Stimulated activated naive B cell treated with anti-CD40 and anti-IgM and Interleukin-4, amounts not matched to agents 10 μg/mL and 1 μg/mL and 100 μg/mL, for 72 hours (primary cell): ENCODE measurements around the gene OAS3.
A peak's percentile ranks its signal among the peaks of the same experiment; 100 is the strongest.
"Not testable (repeated sequence)": the region's sequence is repeated elsewhere in the genome, so short reads cannot be mapped to it uniquely, and the experiment has no call there.

Source experiments
- ATAC-seq, 2 donors: fragments of 150-1000 bp; cut with Tn5 transposase; replicated peaks; 2 replicates each; pipeline ENCODE4 v1.10.0; 2021; ENCODE audit warnings: moderate library complexity in 1 of 2
- DNase-seq: peaks from one replicate; pipeline ENCODE4 v3.0.0; 2021
- H3K27ac Mint-ChIP-seq: one replicate; pipeline ENCODE4 v1.8.0; 2022; ENCODE audit warnings: mild to moderate bottlenecking, mixed read lengths
- H3K27me3 Mint-ChIP-seq, 2 donors: one replicate each; pipeline ENCODE4 v1.8.0; 2022; ENCODE audit warnings: mixed read lengths in 2 of 2
- H3K36me3 Mint-ChIP-seq, 2 donors: one replicate each; pipeline ENCODE4 v1.8.0; 2022; ENCODE audit warnings: mixed read lengths in 2 of 2, mild to moderate bottlenecking in 1 of 2
- H3K4me1 Mint-ChIP-seq, 2 donors: one replicate each; pipeline ENCODE4 v1.8.0; 2022; ENCODE audit warnings: mixed read lengths in 2 of 2, mild to moderate bottlenecking in 1 of 2
- H3K4me3 Mint-ChIP-seq, 2 donors: one replicate each; pipeline ENCODE4 v1.8.0; 2022; ENCODE audit warnings: mild to moderate bottlenecking in 2 of 2, mixed read lengths in 2 of 2, moderate library complexity in 1 of 2
- H3K9me3 Mint-ChIP-seq, 2 donors: one replicate each; pipeline ENCODE4 v1.8.0; 2022; ENCODE audit warnings: mixed read lengths in 2 of 2, mild to moderate bottlenecking in 1 of 2

Gene OAS3

DNA sequence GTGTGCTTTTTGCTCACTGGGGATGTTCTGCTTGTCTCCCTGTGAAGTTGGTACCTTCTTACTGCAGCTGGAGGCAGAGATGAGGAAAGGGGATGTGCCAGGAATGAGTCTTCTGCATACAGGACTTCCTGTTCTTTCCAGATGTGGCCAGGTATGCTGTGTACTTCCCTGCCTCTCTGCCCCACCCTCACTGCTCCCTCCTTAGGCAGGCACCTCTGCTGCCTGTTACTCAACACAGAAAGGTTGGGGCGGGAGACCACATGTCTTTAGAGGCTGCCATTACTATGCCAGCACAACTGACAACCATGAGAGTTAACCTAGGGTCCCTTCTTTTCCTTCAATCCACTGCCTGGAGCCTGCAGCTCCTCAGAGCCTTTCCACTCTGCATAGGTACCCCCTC, 2.0 kb upstream of the OAS3 start:
- no peak for ATAC-seq
- Mint-ChIP-seq H3K27ac (no peak overlapping the region), H3K27me3 (no peaks in the 10 kb centered on the region), H3K36me3 (peaks cover 0 to 2% of the 10 kb centered on the region in 2 donors), H3K9me3 (peaks cover 0 to 3% of the 10 kb centered on the region in 2 donors), H3K4me1 (peaks cover 19 to 34% of the 10 kb centered on the region in 2 donors), H3K4me3 (no peak overlapping the region)
- no peak for DNase-seq

DNA sequence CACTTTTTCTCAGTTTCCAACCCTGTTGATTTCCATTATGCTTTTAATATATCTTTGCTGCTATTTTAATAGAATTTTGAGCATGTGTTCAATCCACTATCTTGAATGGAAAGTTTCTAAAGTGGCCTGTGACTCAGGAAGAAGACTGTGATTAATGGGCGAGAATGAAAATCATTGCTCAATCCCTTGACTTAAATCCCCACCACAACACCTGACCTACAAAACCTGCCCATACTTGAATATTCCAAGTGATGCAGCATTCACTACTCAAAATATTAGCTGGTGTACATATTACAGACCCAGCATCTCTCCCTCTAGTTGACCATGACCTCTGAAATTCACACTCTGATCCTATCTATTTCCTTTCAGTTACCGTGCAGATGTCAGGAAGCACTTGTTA, 1.3 kb upstream of the OAS3 start:
- H3K4me1 Mint-ChIP-seq = peaks cover 19 to 34% of the 10 kb centered on the region in 2 donors
- no peak for ATAC-seq
- peaks cover 0 to 2% of the 10 kb centered on the region in 2 donors for H3K36me3 Mint-ChIP-seq
- peak overlapping the region in 1 of 2 donors; percentile 7 for H3K4me3 Mint-ChIP-seq
- DNase-seq = no peak
- H3K9me3 Mint-ChIP-seq = peaks cover 0 to 3% of the 10 kb centered on the region in 2 donors
- H3K27ac Mint-ChIP-seq = peak overlapping the region; percentile 32
- no peaks in the 10 kb centered on the region for H3K27me3 Mint-ChIP-seq

DNA sequence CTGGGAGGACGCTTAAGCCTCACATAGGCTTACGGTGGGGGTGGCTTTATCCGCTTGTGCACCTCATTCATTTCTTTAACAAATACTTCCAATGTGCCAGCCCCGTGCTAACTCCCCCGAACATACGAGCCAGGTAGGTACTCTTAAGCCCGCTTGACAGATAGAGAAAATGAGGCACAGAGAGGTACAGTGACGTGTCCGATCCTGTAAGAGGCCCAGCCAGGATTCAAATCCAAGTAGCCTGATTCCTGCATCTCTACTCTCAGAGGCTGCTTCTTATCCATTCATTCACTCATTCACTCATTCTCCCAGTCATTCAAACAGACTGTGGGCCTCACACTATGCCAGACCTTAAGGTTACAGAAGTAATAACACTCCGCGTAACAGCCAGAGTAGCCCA, 477 bp downstream of the OAS3 start:
- Mint-ChIP-seq H3K4me1 (peaks cover 19 to 34% of the 10 kb centered on the region in 2 donors), H3K27ac (peak overlapping the region; percentile 38), H3K9me3 (peaks cover 0 to 3% of the 10 kb centered on the region in 2 donors), H3K36me3 (no peaks in the 10 kb centered on the region), H3K27me3 (no peaks in the 10 kb centered on the region), H3K4me3 (peak overlapping the region; percentile 80 to 96)
- ATAC-seq (peak in 1 of 2 donors; percentile 5), DNase-seq (no peak)

DNA sequence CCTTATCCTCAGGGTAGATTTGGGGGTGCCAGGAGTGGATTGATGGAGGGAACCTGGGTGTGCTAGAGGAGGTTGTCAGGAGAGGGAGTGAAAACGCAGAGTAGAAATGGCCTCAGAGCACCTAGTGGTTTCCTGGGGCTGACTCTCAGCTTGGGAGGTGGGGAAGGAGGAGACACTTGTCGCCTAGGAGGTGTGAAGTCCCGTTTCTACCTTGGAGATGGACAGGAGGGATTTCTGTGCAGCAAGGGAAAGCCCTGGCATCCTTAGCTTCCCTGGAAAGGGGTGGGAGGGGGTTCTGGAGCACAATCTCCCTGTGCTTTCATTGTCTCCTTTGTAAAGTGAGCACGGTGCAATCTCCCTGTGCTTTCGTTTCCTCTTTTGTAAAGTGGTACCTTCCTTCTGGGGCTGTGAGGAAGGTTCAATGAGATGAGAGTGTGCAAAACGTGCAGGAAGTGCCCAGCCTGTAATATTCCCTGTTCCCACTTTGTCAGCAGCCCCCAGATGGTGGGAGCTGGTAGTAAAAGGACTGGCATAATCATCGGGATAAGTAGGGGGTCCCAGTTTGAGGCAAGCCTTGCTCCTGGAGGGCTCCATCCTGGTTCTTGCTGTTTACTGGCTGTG, 1.6 kb downstream of the OAS3 start:
- H3K9me3 Mint-ChIP-seq = peaks cover 0 to 3% of the 10 kb centered on the region in 2 donors
- ATAC-seq (peak; percentile 74 to 75), DNase-seq (peak; percentile 18)
- peak overlapping the region; percentile 73 to 79 for H3K4me3 Mint-ChIP-seq
- H3K36me3 Mint-ChIP-seq = peaks cover 8 to 9% of the 10 kb centered on the region in 2 donors
- H3K4me1 Mint-ChIP-seq = peaks cover 19 to 34% of the 10 kb centered on the region in 2 donors
- H3K27me3 Mint-ChIP-seq = no peaks in the 10 kb centered on the region
- H3K27ac Mint-ChIP-seq = peak overlapping the region; percentile 27

DNA sequence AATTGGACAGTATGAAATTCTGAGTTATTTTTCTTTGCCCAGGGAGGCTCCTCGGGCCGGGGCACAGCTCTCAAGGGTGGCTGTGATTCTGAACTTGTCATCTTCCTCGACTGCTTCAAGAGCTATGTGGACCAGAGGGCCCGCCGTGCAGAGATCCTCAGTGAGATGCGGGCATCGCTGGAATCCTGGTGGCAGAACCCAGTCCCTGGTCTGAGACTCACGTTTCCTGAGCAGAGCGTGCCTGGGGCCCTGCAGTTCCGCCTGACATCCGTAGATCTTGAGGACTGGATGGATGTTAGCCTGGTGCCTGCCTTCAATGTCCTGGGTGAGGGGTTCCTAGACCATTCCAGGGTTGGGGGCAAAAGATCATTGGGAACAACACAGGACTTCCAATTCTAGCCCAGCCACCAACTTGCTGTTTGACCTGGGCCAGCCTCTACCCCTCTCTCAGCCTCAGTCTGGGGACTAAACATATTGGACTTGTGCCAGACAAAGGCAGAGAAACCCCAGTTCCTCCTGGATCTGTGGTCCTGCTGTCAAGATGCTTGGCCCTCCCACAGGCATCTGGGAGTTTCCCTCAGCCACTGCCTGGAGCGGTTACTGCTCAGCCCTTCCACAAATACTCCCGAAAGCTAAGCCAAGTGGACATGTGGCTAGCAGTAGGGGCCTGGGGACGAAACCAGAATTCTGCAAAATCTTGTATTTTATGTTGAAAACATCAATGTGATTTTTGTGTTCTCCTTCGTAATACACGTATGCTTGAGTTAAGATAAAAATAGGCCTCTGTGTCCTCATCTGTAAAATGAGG, 3.5 kb downstream of the OAS3 start:
- Mint-ChIP-seq H3K4me3 (no peak overlapping the region), H3K4me1 (peaks cover 19 to 34% of the 10 kb centered on the region in 2 donors), H3K36me3 (peaks cover 13 to 21% of the 10 kb centered on the region in 2 donors), H3K27me3 (no peaks in the 10 kb centered on the region), H3K9me3 (no peaks in the 10 kb centered on the region), H3K27ac (no peak overlapping the region)
- no peak for DNase-seq
- ATAC-seq = no peak

DNA sequence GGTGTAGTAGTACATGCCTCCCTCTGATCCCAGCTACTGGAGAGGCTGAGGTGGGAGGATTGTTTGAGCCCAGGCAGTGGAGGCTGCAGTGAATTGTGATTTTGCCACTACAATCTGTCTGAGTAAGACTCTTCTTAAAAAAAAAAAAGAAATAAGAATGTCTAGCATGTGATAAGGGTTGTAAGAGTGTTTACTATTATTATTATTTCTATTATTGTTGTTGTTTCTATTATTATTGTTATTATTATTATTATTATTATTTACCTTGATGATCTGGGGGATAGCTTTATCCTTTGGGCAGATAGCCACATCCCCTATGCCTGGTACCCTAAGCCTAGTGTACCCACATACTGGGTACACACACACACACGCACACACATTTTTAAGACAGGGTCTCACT, 4.3 kb downstream of the OAS3 start:
- H3K9me3 Mint-ChIP-seq = no peaks in the 10 kb centered on the region
- peaks cover 19 to 29% of the 10 kb centered on the region in 2 donors for H3K36me3 Mint-ChIP-seq

DNA sequence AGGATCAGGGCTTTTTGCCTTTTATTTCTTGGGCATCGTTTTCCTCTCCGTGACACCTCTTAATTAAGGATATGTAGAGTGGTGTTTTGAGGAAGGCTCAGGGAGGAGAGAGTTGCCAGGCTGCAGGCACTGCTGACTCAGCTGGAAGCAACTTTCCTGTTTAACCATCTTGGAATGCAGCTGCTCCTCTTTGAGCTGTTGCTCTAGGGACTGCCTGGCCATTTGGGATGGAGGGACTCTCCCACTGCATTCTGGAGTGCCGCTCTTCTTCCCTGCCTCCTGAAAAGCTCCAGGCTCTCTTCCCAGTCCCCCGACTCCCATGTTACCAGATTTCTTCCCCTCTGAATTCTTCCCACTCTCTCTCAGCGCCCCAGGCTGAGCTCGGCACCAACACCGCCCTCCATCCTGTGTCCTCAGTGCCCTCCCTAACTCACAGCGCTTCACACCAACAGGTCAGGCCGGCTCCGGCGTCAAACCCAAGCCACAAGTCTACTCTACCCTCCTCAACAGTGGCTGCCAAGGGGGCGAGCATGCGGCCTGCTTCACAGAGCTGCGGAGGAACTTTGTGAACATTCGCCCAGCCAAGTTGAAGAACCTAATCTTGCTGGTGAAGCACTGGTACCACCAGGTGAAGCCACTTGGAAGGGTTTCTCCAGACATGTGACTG, 5.9 kb downstream of the OAS3 start:
- Mint-ChIP-seq H3K4me1 (peaks cover 10 to 13% of the 10 kb centered on the region in 2 donors), H3K27me3 (no peaks in the 10 kb centered on the region), H3K27ac (no peak overlapping the region), H3K36me3 (peaks cover 21 to 42% of the 10 kb centered on the region in 2 donors), H3K4me3 (no peak overlapping the region), H3K9me3 (no peaks in the 10 kb centered on the region)
- DNase-seq (no peak), ATAC-seq (no peak)

More for the DNA sequence above, 4.3 kb downstream of the OAS3 start:
- H3K4me3 Mint-ChIP-seq = no peak overlapping the region
- DNase-seq (no peak), ATAC-seq (no peak)
- no peak overlapping the region for H3K27ac Mint-ChIP-seq
- H3K4me1 Mint-ChIP-seq = peaks cover 16 to 28% of the 10 kb centered on the region in 2 donors
- H3K27me3 Mint-ChIP-seq = no peaks in the 10 kb centered on the region

DNA sequence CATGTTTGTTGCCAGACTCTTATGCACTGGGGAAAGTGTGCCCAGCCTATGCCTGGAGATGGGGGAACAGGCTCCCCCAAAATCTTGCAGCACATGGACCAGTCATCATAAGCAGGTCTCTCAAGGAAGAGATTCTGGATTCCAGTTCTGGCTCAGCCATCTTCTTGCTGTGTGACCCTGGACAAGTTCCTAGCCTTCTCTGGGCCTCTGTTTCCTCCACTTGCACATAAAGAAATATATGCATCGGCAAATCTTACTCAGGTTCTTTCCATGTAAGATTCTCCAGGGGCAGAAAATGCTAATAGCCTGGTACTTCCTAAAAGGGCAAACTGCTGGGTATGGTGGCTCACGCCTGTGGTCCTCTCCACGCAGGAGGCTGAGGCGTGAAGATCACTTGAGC, 7.2 kb downstream of the OAS3 start:
- H3K9me3 Mint-ChIP-seq = no peaks in the 10 kb centered on the region
- ATAC-seq = no peak
- H3K27ac Mint-ChIP-seq = no peak overlapping the region
- DNase-seq = no peak
- no peak overlapping the region for H3K4me3 Mint-ChIP-seq
- H3K36me3 Mint-ChIP-seq = peaks cover 21 to 51% of the 10 kb centered on the region in 2 donors
- H3K4me1 Mint-ChIP-seq = no peaks in the 10 kb centered on the region
- H3K27me3 Mint-ChIP-seq = no peaks in the 10 kb centered on the region

DNA sequence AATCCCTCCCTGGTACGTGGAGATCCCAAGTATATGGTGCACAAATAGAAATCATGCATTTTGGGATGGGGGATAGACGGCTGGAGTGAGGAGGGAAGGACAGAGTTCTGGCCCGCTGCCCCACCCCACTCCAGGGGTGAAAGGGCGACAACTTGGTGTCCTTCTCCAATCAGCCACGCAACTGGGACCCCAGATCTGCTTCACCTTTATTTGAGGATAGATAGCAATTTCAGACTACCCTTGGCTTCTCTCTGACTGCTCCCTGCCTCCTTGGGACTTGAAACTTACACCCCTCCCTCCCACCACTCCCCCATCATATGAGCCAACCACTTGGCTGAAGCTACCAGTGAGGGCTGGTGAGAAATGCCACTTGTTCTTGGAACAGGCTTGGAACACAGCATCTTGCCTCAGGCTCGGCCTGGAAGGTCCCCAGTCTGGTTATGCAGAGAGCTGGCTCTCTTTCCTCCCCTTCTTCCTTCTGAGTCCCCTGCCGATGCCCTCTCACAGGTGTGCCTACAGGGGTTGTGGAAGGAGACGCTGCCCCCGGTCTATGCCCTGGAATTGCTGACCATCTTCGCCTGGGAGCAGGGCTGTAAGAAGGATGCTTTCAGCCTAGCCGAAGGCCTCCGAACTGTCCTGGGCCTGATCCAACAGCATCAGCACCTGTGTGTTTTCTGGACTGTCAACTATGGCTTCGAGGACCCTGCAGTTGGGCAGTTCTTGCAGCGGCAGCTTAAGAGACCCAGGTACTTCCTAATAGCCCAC, 8.1 kb downstream of the OAS3 start:
- ATAC-seq = no peak

DNA sequence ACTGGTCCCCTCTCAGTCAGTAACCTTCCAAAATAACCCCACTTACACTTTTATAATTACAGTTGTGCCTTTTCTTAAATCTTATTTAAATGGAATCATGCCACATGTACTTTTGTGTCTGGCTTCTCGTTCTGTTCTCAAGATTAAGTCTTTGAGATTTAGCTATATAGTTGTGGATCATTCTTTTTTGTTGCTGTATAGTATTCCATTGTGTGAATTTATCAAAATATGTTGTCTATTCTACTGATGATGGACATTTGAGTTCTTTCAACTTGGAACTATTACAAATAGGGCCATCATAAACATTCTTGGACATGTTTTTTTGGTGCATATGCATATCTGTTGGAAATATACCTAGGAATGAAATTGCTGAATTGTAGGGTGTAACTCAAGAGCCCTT, 9.0 kb downstream of the OAS3 start:
- peaks cover 24 to 59% of the 10 kb centered on the region in 2 donors for H3K36me3 Mint-ChIP-seq
- peaks cover 0 to 2% of the 10 kb centered on the region in 2 donors for H3K9me3 Mint-ChIP-seq
- H3K27ac Mint-ChIP-seq = no peak overlapping the region
- no peaks in the 10 kb centered on the region for H3K4me1 Mint-ChIP-seq
- no peaks in the 10 kb centered on the region for H3K27me3 Mint-ChIP-seq
- ATAC-seq (no peak), DNase-seq (no peak)
- no peak overlapping the region for H3K4me3 Mint-ChIP-seq

More for the DNA sequence above, 8.1 kb downstream of the OAS3 start:
- no peak for DNase-seq
- no peaks in the 10 kb centered on the region for H3K4me1 Mint-ChIP-seq
- H3K36me3 Mint-ChIP-seq = peaks cover 23 to 53% of the 10 kb centered on the region in 2 donors
- no peak overlapping the region for H3K4me3 Mint-ChIP-seq
- no peaks in the 10 kb centered on the region for H3K27me3 Mint-ChIP-seq
- H3K27ac Mint-ChIP-seq = no peak overlapping the region
- H3K9me3 Mint-ChIP-seq = no peaks in the 10 kb centered on the region

DNA sequence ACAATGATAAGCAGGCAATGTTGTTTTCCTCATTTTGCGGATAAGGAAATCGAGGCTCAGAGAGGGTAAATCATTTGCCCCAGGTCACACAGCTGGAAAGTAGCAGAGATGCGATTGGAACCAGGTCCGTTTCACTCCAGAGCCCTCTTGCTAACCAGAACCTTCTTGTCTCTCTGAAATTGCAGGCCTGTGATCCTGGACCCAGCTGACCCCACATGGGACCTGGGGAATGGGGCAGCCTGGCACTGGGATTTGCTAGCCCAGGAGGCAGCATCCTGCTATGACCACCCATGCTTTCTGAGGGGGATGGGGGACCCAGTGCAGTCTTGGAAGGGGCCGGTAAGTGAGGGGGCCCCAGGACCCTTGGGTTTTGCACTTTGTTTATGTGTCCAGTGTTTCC, 9.5 kb downstream of the OAS3 start:
- H3K36me3 Mint-ChIP-seq = peaks cover 28 to 63% of the 10 kb centered on the region in 2 donors

DNA sequence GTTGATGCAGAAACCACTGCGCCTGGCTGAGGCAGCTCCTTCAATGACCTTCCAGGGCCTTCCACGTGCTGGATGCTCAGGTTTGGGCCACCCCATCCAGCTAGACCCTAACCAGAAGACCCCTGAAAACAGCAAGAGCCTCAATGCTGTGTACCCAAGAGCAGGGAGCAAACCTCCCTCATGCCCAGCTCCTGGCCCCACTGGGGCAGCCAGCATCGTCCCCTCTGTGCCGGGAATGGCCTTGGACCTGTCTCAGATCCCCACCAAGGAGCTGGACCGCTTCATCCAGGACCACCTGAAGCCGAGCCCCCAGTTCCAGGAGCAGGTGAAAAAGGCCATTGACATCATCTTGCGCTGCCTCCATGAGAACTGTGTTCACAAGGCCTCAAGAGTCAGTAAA, 10.5 kb downstream of the OAS3 start:
- Mint-ChIP-seq H3K9me3 (peaks cover 4 to 7% of the 10 kb centered on the region in 2 donors), H3K4me1 (no peaks in the 10 kb centered on the region), H3K4me3 (no peak overlapping the region), H3K36me3 (peaks cover 30 to 68% of the 10 kb centered on the region in 2 donors), H3K27me3 (no peaks in the 10 kb centered on the region), H3K27ac (no peak overlapping the region)
- ATAC-seq (no peak), DNase-seq (no peak)

More for the DNA sequence above, 9.5 kb downstream of the OAS3 start:
- Mint-ChIP-seq H3K27me3 (no peaks in the 10 kb centered on the region), H3K4me1 (no peaks in the 10 kb centered on the region), H3K9me3 (peaks cover 3 to 6% of the 10 kb centered on the region in 2 donors), H3K27ac (no peak overlapping the region), H3K4me3 (no peak overlapping the region)
- no peak for ATAC-seq
- DNase-seq = no peak

DNA sequence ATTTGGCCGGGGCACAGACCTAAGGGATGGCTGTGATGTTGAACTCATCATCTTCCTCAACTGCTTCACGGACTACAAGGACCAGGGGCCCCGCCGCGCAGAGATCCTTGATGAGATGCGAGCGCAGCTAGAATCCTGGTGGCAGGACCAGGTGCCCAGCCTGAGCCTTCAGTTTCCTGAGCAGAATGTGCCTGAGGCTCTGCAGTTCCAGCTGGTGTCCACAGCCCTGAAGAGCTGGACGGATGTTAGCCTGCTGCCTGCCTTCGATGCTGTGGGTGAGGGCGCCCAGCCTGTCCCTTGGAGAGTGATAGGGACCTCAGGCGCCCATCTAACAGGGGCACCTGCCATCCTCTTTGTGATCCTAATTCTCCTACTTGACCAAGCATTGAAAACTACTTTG, 12.4 kb downstream of the OAS3 start:
- DNase-seq = no peak
- H3K27me3 Mint-ChIP-seq = no peaks in the 10 kb centered on the region
- H3K9me3 Mint-ChIP-seq = peaks cover 4 to 7% of the 10 kb centered on the region in 2 donors
- ATAC-seq = no peak
- no peak overlapping the region for H3K27ac Mint-ChIP-seq
- H3K4me1 Mint-ChIP-seq = no peaks in the 10 kb centered on the region
- no peak overlapping the region for H3K4me3 Mint-ChIP-seq
- H3K36me3 Mint-ChIP-seq = peaks cover 27 to 72% of the 10 kb centered on the region in 2 donors

DNA sequence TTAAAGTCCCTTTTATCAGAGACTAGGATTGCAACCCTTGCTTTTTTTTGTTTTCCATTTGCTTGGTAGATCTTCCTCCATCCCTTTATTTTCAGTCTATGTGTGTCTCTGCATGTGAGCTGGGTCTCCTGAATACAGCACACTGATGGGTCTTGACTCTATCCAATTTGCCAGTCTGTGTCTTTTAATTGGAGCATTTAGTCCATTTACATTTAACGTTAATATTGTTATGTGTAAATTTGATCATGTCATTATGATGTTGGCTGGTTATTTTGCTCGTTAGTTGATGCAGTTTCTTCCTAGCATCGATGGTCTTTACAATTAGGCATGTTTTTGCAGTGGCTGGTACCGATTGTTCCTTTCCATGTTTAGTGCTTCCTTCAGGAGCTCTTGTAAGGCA, 18.9 kb downstream of the OAS3 start:
- not testable (repeated sequence) for H3K4me3 Mint-ChIP-seq, DNase-seq, ATAC-seq, H3K27ac Mint-ChIP-seq, H3K27me3 Mint-ChIP-seq
- peaks cover 58 to 91% of the 10 kb centered on the region in 2 donors for H3K36me3 Mint-ChIP-seq
- peaks cover 5 to 10% of the 10 kb centered on the region in 2 donors for H3K4me1 Mint-ChIP-seq
- H3K9me3 Mint-ChIP-seq = peaks cover 17 to 29% of the 10 kb centered on the region in 2 donors
